Activated CD8-positive, alpha-beta memory T cell treated with anti-CD3 and anti-CD28 coated beads for 36 hours (primary cell): ENCODE results near the gene ROCK2. TPM values are rescaled to one million over a fixed set of nuclear protein-coding genes. Genes with fewer than 3 reads are reported as not detected.

Experiments
- CTCF ChIA-PET: fragments of 350-600 bp; sonication (Branson Sonifier 250); formaldehyde crosslinking; loops from one replicate; lab custom pipeline; 2021; ENCODE audit warnings: antibody characterized with exemption; lab: Charles Lee
- POLR2A ChIA-PET: fragments of 350-600 bp; sonication (Branson Sonifier 250); formaldehyde crosslinking; loops from one replicate; lab custom pipeline; 2021; ENCODE audit warnings: antibody characterized with exemption; lab: Charles Lee
- total RNA-seq, 2 experiments: library from RNA; stranded (reverse); gene quantifications; one replicate each; pipeline ENCODE4 v1.2.3, GENCODE V29; 2021

The ROCK2 gene
- total RNA-seq, 2 experiments from 2014 or later, result 20.7 to 20.8 TPM

DNA sequence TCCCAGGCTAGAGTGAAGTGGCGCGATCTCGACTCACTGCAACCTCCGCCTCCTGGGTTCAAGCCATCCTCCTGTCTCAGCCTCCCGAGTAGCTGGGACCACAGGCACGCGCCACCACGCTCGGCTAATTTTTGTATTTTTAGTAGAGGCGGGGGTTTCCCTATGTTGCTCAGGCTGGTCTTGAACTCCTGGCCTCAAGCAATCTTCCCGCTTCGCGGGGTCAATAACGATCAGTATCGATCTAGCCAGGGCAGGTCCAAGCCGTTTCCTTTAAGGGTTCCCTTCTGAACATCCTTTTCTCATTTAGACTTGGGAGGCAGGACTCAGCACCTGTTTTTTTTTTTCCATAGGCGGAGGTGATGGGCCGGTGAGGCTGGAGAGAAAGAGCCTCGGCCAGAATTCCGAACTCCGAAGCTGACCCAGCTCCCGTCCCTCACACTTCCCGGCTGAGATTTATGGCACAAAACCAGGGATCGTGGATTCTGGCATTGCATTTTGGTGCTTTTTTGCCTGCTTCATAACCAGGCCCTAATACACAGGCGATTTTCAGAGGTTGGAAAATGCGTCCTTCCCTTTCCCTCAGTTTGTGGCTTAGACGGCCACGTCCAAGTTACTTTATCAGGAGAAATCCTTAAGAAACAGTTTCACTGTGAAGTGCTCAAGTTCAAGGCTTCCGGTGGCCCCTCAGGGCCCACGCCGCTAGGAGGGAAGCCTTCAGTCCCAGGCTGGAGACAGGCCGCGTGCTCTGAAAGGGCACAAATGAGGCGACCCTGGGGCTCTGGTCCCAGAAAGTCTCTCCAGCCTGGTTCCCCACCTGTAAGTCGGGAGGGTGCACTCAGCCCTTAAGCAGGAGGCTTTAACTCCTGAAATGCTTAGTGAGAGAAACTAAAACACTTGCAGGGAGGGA lies 190.2 kb downstream of the ROCK2 start:
- ChIA-PET POLR2A (interaction anchor here (0.7 to 2.4 kb wide), 2 partner anchors 22 to 66 kb away, joined by 9 to 10 read pairs; a partner anchor contains a TSS), CTCF (interaction anchor here (2.4 kb wide), 1 partner anchor 21 kb away, joined by 11 read pairs; a partner anchor contains a TSS)

DNA sequence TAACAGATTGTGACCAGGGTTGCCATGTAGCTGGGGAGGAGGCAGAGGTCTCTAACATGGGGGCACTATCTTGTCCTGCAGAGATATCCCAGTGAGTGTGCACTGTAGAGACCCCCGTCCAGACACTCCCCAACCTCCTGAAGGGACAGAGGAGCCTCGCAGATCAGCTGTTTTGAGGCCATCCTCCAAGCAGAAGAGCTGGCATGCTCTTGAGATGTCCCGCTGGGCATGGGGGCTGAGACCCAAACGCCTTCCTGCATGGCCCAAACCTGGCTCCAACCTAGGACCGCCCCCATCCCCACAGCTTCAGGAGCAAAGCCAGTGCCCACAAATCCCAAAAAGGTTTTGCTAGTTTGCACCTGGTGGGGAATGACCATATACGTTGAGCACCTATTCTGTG lies 191.8 kb downstream of the ROCK2 start:
- POLR2A ChIA-PET, result interaction anchor here (0.5 kb wide), 1 partner anchor 8 kb away, joined by 5 read pairs; no protein-coding TSS in a partner anchor
- CTCF ChIA-PET, result interaction anchor here (1.6 kb wide), 1 partner anchor 20 kb away, joined by 4 read pairs; a partner anchor contains a TSS

DNA sequence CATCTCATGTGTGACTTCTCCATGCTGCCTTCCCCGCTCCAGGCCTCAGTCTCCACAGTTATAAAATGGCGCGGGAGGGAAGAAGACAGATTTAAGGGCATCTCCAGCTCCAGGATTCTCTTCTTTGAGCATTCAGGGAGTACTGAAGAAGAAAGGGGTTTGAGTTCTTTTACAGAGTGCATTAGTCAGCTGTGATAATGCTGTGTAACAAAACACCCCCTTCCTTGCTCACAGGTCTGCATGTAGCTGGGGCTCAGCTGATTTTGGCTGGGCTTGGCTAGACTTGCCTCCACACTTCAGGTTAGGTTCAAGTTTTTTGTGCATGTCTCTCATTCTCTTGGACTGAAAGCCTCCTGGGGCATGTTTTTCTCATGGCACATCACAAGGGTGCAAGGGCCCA lies 197.2 kb downstream of the ROCK2 start:
- CTCF ChIA-PET, result no interaction called here
- POLR2A ChIA-PET, result no interaction called here

GRCh38 chr2:11146076-11146475 lies 198.4 kb downstream of the ROCK2 start:
- CTCF ChIA-PET, result no interaction called here

DNA sequence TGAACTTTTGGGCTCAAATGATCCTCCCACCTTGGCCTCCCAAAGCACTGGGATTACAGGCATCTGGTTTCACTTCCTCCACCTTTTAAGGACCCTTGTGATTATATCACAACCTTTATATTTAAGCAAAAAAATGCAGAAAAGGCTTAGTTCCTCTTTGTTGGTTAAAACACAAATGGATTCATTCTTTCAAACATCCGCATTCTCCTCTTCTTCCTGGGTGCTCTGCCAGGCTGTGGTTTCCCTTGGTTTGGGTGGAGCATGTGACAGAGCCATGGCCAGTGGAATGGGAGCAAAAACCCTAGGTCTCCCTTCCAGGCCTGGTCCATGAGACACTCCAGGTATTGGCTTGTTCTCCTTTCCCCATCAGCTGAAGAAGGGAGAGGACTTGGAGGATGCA lies 199.1 kb downstream of the ROCK2 start:
- ChIA-PET CTCF (no interaction called here), POLR2A (no interaction called here)

More at GRCh38 chr2:11146076-11146475, 198.4 kb downstream of the ROCK2 start:
- POLR2A ChIA-PET, result no interaction called here

DNA sequence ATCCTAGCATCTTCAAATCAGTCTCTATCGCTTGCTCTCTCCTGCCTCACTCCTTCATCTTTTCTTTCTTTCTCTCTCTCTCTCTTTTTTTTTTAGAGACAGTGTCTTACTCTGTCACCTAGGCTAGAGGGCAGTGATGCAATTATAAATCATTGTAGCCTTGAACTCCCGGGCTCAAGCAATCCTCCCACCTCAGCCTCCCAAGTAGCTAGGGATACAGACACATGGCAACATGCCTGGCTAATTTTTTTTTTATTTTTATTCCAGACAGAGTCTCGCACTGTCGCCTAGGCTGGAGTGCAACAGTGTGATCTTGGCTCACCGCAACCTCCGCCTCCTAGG lies 199.7 kb downstream of the ROCK2 start:
- ChIA-PET POLR2A (no interaction called here), CTCF (no interaction called here)

GRCh38 chr2:11144077-11144737 lies 200.2 kb downstream of the ROCK2 start:
- POLR2A ChIA-PET, result no interaction called here
- CTCF ChIA-PET, result interaction anchor here (2.6 kb wide), 1 partner anchor 11 kb away, joined by 17 read pairs; a partner anchor contains a TSS

GRCh38 chr2:11142987-11143386 lies 201.4 kb downstream of the ROCK2 start:
- CTCF ChIA-PET, result interaction anchor here (2.6 kb wide), 1 partner anchor 10 kb away, joined by 17 read pairs; a partner anchor contains a TSS

GRCh38 chr2:11142330-11142729 lies 202.1 kb downstream of the ROCK2 start:
- ChIA-PET CTCF (interaction anchor here (2.6 kb wide), 1 partner anchor 10 kb away, joined by 17 read pairs; a partner anchor contains a TSS), POLR2A (no interaction called here)

More at GRCh38 chr2:11142987-11143386, 201.4 kb downstream of the ROCK2 start:
- POLR2A ChIA-PET, result no interaction called here

GRCh38 chr2:11141319-11141718 lies 203.1 kb downstream of the ROCK2 start:
- POLR2A ChIA-PET, result interaction anchor here (0.7 kb wide), 1 partner anchor 58 kb away, joined by 3 read pairs; no protein-coding TSS in a partner anchor
- CTCF ChIA-PET, result no interaction called here

DNA sequence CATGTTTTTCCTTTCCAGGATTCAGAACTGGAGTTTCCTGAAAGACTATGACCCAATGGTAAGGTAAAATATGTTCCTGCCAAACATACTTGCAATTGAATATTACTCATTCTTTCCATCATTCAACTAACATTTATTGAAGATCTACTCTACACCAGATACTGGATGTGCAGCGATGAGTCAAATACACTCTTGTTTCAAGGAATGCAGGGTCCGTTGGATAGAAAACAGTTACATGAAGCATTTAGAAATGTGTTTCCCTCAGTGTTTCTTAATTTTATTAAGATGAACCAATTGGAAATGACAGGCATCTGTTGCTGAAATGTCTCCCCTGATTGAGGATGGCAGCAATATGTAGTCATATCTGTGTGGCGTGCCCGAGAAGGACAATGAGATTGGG lies 203.9 kb downstream of the ROCK2 start:
- CTCF ChIA-PET, result interaction anchor here (0.7 kb wide), 1 partner anchor 11 kb away, joined by 4 read pairs; no protein-coding TSS in a partner anchor
- POLR2A ChIA-PET, result no interaction called here

- POLR2A ChIA-PET, result no interaction called here
These were observed 210.1 kb downstream of the ROCK2 start for GRCh38 chr2:11134349-11134748.

GRCh38 chr2:11133936-11134320 lies 210.5 kb downstream of the ROCK2 start:
- ChIA-PET CTCF (interaction anchor here (0.6 to 3.7 kb wide), 5 partner anchors 278 to 449 kb away, joined by 3 to 59 read pairs (median 5); partner anchors contain the start of gene E2F6), POLR2A (no interaction called here)

More at GRCh38 chr2:11134349-11134748, 210.1 kb downstream of the ROCK2 start:
- CTCF ChIA-PET, result interaction anchor here (0.6 to 3.7 kb wide), 3 partner anchors 330 to 448 kb away, joined by 3 to 59 read pairs (median 3); no protein-coding TSS in a partner anchor

- POLR2A ChIA-PET, result interaction anchor here (0.7 to 2.5 kb wide), 3 partner anchors 21 to 332 kb away, joined by 3 to 9 read pairs (median 5); partner anchors contain the start of gene SLC66A3
- CTCF ChIA-PET, result interaction anchor here (0.6 to 4.5 kb wide), 25 partner anchors 10 to 556 kb away, joined by 3 to 59 read pairs (median 4); partner anchors contain the start of genes E2F6 and SLC66A3
These were observed 211.0 kb downstream of the ROCK2 start for GRCh38 chr2:11133238-11133935.

DNA sequence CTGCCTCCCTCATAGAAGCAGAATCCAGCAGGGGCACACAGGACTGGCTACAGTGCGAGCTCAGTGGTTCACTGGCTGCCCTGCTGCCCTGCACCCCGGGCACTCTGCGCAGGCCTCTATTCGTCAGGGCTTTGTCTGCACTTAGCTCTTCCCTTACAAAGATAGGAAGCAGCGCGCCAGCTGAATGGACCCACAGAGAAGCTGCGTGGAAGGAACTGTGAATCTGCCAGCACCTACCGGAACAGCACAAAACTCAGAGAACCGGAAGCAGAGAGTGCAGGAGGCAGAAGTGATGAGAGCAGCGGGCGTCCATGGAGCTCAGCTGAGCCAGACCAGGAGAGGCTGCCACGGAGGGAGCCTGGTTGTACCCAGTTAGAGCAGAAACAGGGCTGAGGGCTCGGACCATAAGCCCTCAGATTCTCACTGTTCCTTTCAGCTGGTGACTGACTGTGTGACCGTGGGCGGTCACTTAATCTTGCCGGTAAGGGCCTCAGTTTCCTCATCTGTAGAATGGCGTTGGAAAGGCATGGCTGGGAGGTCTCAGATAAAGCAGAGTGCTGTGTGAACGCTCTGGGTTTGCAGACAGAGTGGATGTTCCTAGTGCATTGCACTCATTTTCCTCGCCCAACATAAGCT lies 212.3 kb downstream of the ROCK2 start:
- ChIA-PET CTCF (interaction anchor here (0.6 to 4.5 kb wide), 34 partner anchors 9 to 557 kb away, joined by 3 to 59 read pairs (median 3); partner anchors contain the start of genes PDIA6 and SLC66A3), POLR2A (interaction anchor here (0.6 to 2.5 kb wide), 4 partner anchors 23 to 350 kb away, joined by 3 to 9 read pairs (median 3); partner anchors contain the start of gene SLC66A3)

- ChIA-PET POLR2A (interaction anchor here (0.6 to 2.5 kb wide), 2 partner anchors 23 to 350 kb away, joined by 3 to 9 read pairs; partner anchors contain the start of gene SLC66A3), CTCF (interaction anchor here (0.8 to 4.5 kb wide), 9 partner anchors 8 to 451 kb away, joined by 3 to 59 read pairs (median 4); no protein-coding TSS in a partner anchor)
These were observed 213.1 kb downstream of the ROCK2 start for GRCh38 chr2:11131166-11131920.
